Measurements from ENCODE around the gene SPPL2B.

GRCh38 chr19:2345076-2345475, 16.6 kb downstream of the SPPL2B start:
- TF ChIP-seq POLR2A (IDR thresholded peaks at IDR 0.05) (no peak), CTCF (IDR thresholded peaks at IDR 0.05) (no peak)

All from body of pancreas (tissue), 4 donors.